Left lung (tissue), 10 donors: ENCODE measurements around the gene NECTIN1. TPM values are rescaled to one million over a fixed set of nuclear protein-coding genes. Genes with fewer than 3 reads are reported as not detected.

Source experiments
- ATAC-seq: fragments of 200-7000 bp; cut with Tn5 transposase; one replicate; pipeline ENCODE4 v1.9.1; 2020; ENCODE audit warnings: moderate library complexity
- DNase-seq, 4 donors: peaks; one replicate each; pipeline ENCODE4 v3.0.0-alpha.2; 2013 to 2020
- H3K27ac ChIP-seq, 2 donors: fragments of 200-600 bp; sonication (generic) in 1 of 2; one replicate each; pipeline versions ENCODE4 v1.5.0 to v1.8.0; 2020 to 2021
- H3K27me3 ChIP-seq, 2 donors: fragments of 200-600 bp; sonication (generic) in 1 of 2; one replicate each; pipeline versions ENCODE4 v1.5.0 to v1.8.0; 2020 to 2021
- H3K36me3 ChIP-seq, 2 donors: fragments of 200-600 bp; sonication (generic) in 1 of 2; one replicate each; pipeline versions ENCODE4 v1.5.0 to v1.8.0; 2020 to 2021
- H3K4me1 ChIP-seq, 2 donors: fragments of 200-600 bp; one replicate each; pipeline ENCODE4 v1.8.0; 2021
- H3K4me3 ChIP-seq, 2 donors: fragments of 200-600 bp; sonication (generic) in 1 of 2; one replicate each; pipeline versions ENCODE4 v1.5.0 to v1.8.0; 2020 to 2021; ENCODE audit warnings: mild to moderate bottlenecking in 1 of 2
- H3K9me3 ChIP-seq, 2 donors: fragments of 200-600 bp; sonication (generic) in 1 of 2; one replicate each; pipeline versions ENCODE4 v1.5.0 to v1.8.0; 2020 to 2021
- CTCF ChIP-seq, 2 donors: fragments of 200-600 bp; sonication (generic) in 1 of 2; IDR thresholded peaks; one replicate each; pipeline versions ENCODE4 v1.5.0 to v1.8.0; 2021; ENCODE audit warnings: antibody characterized with exemption in 2 of 2
- intact Hi-C, 2 donors: fragments of 100-400 bp; cut with DNase I; formaldehyde crosslinking; loops; one replicate each; pipeline versions ENCODE4 v1.11.2 to v1.14.2; 2022
- polyA plus RNA-seq, 6 donors: library from polyadenylated mRNA; unstranded; fragments of 120-200 nt; gene quantifications; one replicate each; pipeline ENCODE4 v1.2.1, GENCODE V29; 2013; ENCODE audit not compliant: insufficient read length in 6 of 6
- total RNA-seq, 2 donors: library from RNA; stranded (reverse); fragmentation: NEBNext Ultra II Directional; extraction: Animal tissue kit (Norgen Biotek cat#: 25700); gene quantifications; one replicate each; pipeline ENCODE4 v1.2.1, GENCODE V29; 2021
- donor health status: DM: no; HTN: yes; CAD: no.
- donor health status: DM: no; HTN: no; CAD: no.

Gene NECTIN1
- total and polyA plus RNA-seq, 8 donors = 13.0 to 21.1 (median 15.9) TPM

- Histone ChIP-seq H3K4me3 (no peak overlapping the region), H3K27me3 (peaks cover 0 to 7% of the 10 kb centered on the region in 2 donors), H3K27ac (peak overlapping the region in 1 of 2 donors; percentile 55), H3K9me3 (no peaks in the 10 kb centered on the region), H3K4me1 (peaks cover 4 to 35% of the 10 kb centered on the region in 2 donors), H3K36me3 (no peaks in the 10 kb centered on the region)
- intact Hi-C loops = no loop called here
- TF ChIP-seq CTCF (IDR thresholded peaks at IDR 0.05) = no peak
- ATAC-seq = peak; percentile 60
- peak in 2 of 4 donors; percentile 30 to 72 for DNase-seq
Measured at GRCh38 chr11:119618208-119618909, 110.6 kb downstream of the NECTIN1 start.

- no peak for TF ChIP-seq CTCF (IDR thresholded peaks at IDR 0.05)
Measured at GRCh38 chr11:119617340-119617713, 111.7 kb downstream of the NECTIN1 start.

GRCh38 chr11:119616586-119617339 lies 112.2 kb downstream of the NECTIN1 start:
- H3K27me3 ChIP-seq = peaks cover 0 to 4% of the 10 kb centered on the region in 2 donors
- H3K4me3 ChIP-seq = no peak overlapping the region
- peak in 1 of 4 donors; percentile 54 for DNase-seq
- H3K9me3 ChIP-seq = no peaks in the 10 kb centered on the region
- no peak for TF ChIP-seq CTCF (IDR thresholded peaks at IDR 0.05)
- H3K36me3 ChIP-seq = no peaks in the 10 kb centered on the region
- intact Hi-C loops = no loop called here
- H3K27ac ChIP-seq = no peak overlapping the region
- H3K4me1 ChIP-seq = peaks cover 4 to 35% of the 10 kb centered on the region in 2 donors
- no peak for ATAC-seq

More at GRCh38 chr11:119617340-119617713, 111.7 kb downstream of the NECTIN1 start:
- no peaks in the 10 kb centered on the region for H3K9me3 ChIP-seq
- ATAC-seq (no peak), DNase-seq (peak in 1 of 4 donors; percentile 76)
- H3K4me1 ChIP-seq = peaks cover 4 to 35% of the 10 kb centered on the region in 2 donors
- intact Hi-C loops = no loop called here
- no peak overlapping the region for H3K27ac ChIP-seq
- peaks cover 0 to 4% of the 10 kb centered on the region in 2 donors for H3K27me3 ChIP-seq
- no peak overlapping the region for H3K4me3 ChIP-seq
- no peaks in the 10 kb centered on the region for H3K36me3 ChIP-seq

- Histone ChIP-seq H3K4me1 (peaks cover 4 to 35% of the 10 kb centered on the region in 2 donors), H3K9me3 (no peaks in the 10 kb centered on the region), H3K36me3 (no peaks in the 10 kb centered on the region), H3K4me3 (no peak overlapping the region), H3K27me3 (peaks cover 0 to 4% of the 10 kb centered on the region in 2 donors), H3K27ac (peak overlapping the region in 1 of 2 donors; percentile 38)
- ATAC-seq = peak; percentile 23
- TF ChIP-seq CTCF (IDR thresholded peaks at IDR 0.05) = no peak
- no peak for DNase-seq
- intact Hi-C loops = no loop called here
Measured at GRCh38 chr11:119615882-119616196, 113.2 kb downstream of the NECTIN1 start.
